Measurements from ENCODE around the gene ARL15.

The ARL15 gene

GRCh38 chr5:54282876-54283275, 27.5 kb downstream of the ARL15 start:
- DNase-seq, result no peak

- DNase-seq, result no peak
Observed at GRCh38 chr5:54281960-54282692, 28.2 kb downstream of the ARL15 start.

DNA sequence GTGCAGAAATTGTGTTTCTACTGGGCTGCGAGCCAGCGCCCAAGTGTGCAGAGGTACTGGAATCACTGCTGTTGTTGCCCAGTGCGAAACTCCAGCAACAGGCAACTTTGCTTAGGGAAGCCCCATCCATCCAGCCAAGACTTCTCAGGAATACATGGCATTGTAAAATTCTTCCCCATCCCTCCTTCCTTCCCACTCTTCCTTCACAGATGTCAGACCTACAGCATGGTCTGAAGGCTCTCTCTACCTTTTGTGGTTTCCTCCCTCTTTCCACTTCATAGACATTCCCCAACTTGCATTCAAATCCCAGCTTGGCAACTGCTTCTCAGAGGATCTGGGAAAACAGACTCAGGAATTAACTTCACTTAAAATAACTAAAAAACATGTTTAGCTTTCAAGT, 30.4 kb downstream of the ARL15 start:
- DNase-seq, result no peak

DNA sequence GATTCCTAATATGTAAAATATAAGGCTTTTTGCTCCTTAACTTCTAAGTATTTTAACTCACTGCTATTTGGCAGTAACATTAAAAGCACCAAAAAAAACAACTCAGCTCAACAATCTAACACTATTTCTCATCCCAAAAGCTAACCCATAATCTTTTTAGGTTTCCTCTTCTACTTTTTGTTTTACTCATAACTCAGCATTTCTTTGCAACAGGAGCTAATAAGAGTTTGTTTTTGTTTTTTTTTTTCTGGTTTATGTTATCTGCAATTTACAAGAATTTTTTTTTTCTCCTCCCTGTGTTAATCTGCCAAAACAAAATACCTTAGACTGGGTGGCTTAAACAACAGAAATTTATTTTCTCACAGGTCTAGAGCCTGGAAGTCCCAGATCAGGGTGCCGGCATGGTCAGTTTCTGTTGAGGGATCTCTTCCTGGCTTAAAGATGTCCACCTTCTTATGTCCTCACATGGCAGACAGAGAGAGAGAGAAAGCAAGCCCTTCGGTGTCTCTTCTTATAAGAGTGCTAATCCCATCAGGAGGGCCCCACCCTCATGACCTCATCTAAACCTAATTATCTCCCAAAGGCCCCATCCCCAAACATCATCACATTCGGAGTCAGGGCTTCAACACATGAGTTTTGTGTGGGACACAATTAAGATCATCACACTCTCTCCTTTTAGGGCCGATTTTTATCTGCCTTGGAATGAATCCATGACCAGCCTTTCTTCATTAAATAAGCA, 31.2 kb downstream of the ARL15 start:
- DNase-seq, result no peak

GRCh38 chr5:54278036-54278830, 32.1 kb downstream of the ARL15 start:
- no peak for DNase-seq

DNA sequence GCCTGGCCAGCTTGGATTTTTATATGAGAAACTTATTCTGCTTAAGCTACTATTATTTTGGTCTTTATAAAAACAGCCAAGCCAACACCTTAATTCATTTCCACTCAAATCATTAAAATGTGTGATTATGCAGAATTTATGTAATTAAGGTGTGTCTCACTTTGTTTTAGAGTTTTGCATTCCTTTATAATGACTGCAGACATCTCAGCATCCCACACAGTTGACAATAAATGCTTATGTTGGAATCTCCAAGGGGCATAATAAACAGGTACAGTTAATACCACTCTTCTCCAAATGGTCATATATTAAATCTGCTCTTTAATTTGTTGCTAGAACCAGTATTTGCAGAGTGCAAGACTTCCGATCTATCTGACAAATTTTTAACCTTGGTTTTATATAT, 34.3 kb downstream of the ARL15 start:
- DNase-seq, result no peak

- no peak for DNase-seq
Observed at GRCh38 chr5:54275361-54275760, 35.0 kb downstream of the ARL15 start.

DNA sequence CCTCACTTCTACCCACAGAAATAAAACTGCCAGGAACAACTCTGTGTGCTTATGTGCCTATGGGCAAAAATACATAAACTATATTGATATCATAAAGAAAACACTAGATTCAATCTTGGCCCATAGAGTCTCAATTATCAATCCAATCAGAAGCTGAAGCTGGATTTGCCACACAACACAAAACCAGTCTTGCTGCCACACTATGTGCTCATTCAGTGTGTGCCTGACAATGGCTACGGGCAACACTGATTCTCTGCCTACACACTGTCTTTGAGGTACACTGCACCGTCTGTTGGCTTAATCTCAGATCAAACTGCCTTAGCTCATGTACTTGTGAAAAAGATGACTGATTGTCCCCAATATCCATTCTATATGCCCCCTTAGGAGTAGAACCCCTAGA, 35.4 kb downstream of the ARL15 start:
- no peak for DNase-seq

- DNase-seq, result no peak
Observed at GRCh38 chr5:54273715-54274114, 36.7 kb downstream of the ARL15 start.

DNA sequence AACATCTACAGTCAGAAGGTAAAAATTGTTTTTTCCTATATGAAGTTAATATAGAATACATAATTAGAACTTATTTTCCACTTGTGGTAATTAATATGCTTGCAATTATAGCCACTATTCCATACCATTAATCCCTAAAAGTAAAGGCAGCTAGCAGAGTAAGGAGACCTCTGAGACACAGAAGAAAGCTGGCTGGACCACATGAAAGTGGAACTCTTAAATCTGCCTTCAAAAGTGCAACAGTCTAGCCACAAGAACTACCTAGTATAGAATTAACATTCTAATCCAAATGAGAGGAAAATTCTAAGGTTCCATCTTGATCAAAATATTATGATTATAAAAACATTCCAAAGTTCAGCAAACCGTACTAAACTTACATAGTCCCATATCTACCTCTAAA, 37.6 kb downstream of the ARL15 start:
- no peak for DNase-seq

DNA sequence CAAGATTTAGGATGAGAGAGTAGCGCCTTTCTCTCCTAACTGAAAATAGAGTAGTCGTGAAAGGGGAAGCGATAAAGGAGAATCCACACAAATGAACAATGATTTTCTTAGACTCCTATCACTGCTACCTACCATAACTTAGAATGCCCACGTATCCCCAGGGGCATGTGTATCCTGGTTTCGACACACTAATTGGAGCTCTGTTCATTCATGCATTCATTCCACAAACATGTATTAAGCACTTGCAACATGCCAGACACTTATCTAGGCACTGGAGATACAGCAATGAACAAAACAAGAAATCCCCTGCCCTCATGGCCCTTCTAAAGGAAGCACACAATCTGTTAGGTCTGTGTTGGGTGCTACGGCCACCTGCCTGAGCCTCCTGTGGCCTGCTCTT, 40.0 kb downstream of the ARL15 start:
- no peak for DNase-seq

DNA sequence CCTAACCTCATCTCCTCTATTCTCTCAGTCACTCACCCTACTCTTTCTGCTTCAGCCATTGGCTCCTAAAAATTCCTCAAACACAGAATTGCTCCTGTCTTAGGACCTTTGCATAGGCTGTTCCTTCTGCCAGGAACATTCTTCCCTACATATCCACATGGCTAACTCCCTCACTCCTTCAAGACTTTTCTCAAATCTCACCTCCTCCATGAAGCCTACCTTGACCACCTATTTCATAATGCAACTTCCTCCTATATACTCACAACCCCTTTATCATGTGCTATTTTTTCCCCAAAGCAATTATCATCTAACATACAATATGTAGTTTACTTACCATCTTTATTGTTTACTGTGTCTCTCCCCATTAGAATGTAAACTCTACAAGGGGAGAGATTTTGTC, 45.8 kb downstream of the ARL15 start:
- no peak for DNase-seq

GRCh38 chr5:54263447-54263846, 46.9 kb downstream of the ARL15 start:
- DNase-seq, result no peak

DNA sequence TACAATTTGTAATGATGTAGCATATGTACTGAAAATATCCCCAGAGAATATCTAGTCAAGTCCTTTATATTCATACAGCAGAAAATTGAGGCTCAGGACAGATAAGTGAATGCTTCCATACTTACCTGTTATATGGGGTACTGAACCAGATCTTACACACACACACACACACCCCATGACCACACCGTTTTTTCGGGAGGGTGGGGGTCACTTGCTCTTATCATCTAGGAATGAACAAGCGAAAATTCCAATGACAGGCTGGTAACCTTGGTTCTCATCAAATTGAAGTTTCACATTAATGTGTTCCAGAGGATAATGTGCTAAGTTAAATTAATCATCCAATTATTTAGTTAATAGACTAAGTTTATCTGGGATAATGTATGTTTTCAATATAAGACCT, 48.8 kb downstream of the ARL15 start:
- no peak for DNase-seq

DNA sequence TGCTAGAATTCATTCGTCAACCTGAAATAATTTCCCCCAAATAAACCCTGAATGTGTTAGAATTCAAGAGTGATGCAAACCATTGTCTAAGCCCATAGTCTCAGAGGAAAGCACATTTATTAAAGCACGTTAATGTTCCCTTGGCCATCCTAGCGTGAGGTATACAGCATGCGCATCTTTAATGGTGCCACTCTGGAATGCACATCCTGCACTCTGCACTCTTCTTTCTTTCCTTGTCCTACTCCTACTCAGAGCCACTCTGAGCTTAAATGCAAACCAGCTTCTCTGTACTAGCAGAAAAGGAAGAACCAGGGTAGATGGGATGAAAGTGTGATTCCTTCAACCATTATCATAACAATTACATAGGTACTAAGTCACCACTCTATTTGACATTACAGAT, 50.4 kb downstream of the ARL15 start:
- no peak for DNase-seq

- DNase-seq, result no peak
Observed at GRCh38 chr5:54259090-54259489, 51.3 kb downstream of the ARL15 start.

GRCh38 chr5:54257366-54258118, 52.8 kb downstream of the ARL15 start:
- DNase-seq, result no peak

- DNase-seq, result no peak
Observed at GRCh38 chr5:54254482-54255198, 55.7 kb downstream of the ARL15 start.

DNA sequence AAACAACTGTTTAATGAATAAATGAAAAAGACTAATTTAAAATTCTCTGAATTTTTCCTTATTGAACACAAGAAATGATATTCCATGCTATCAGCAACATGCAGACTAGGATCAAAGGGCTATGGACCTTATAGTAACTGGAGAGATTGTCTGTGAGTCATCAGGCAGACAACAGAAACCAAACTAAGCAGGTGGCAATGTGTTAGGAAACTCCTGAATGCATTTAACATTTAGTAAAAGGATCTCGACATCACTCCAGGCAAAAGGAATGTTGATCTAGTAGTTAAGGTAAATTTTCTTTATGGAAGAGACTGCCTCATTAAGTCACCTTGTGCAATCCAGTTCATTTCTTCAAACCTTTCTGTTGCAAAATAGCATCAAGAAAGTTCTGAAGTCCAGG, 58.4 kb downstream of the ARL15 start:
- no peak for DNase-seq

DNA sequence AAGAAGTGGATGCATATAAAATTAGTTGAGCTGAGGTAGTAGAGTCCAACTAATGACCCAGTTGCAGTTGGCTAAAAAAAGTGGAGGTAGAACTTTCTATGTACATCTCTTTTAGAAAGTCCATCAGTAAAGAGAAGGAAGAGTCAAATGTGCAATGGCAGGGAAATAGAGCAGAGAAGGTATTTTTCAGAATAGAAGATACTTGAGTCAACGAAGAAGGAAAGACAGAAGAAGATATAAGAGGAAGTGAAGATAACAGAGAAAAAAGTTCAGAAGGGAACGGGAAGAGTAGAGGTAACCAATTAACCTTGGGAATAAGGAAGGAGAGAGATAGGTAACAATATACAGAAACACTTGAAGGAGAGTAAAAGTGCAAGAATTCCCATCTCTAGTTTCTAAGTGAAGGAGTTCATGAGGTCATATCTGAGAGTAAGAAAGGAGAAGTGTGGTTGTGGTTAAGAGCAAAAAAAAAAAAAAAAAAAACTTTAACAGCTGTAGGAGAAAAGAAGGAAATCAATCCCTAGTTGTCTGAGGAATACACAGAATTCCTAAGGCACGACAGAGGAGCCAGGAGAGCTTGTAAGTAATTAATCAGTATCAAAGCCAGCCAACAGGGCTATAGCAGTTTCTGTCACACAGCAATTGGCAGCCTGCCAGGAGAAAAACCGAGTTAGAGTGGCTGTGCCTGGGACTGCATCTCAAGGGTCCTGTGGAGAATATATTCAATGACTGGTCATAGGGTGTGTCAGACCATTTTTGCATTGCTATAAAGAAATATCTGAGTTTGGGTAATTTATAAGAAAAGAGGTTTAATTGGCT, 61.0 kb downstream of the ARL15 start:
- peak; percentile 40 for DNase-seq

DNA sequence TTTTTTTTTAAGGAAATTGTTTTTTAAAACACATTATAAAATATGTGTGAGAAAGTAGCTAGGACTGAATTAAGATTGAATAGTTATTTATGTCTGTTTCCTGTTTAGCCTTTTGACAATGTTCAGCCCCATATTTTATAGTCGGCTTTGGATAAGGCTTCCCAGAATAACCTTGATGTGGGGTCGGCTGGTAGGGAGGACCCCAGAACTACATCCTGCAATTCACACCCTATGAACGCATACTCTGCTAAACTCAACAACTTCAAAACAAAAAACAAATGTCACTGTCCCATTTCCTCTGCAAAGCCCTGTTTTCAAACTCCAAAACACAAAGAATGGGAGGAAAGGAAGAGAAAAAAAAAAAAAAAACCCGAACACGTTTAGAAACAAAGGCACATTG, 63.1 kb downstream of the ARL15 start:
- no peak for DNase-seq

Measured in stimulated activated CD8-positive, alpha-beta memory T cell treated with anti-CD3 and anti-CD28 coated beads, Interleukin-4, amount 100 ng/mL, for 48 hours (primary cell).